ENCODE results near the gene IRGC.
A peak's percentile ranks its signal among the peaks of the same experiment; 100 is the strongest.
"Not testable (repeated sequence)": the region's sequence is repeated elsewhere in the genome, so short reads cannot be mapped to it uniquely, and the experiment has no call there.

Gene IRGC

GRCh38 chr19:43715776-43716175 lies at the start of gene IRGC:
Gene IRGC, plus strand, starts transcription at chr19:43716076. Its CDS starts 2,483 bp downstream, at chr19:43718559.
- no peak for DNase-seq (ENCODE audit: low read depth in 2 of 2)

- no peak for DNase-seq (ENCODE audit: low read depth in 2 of 2)
Observed at GRCh38 chr19:43667126-43667875, 48.6 kb upstream of the IRGC start.

- DNase-seq (ENCODE audit: low read depth in 2 of 2) = no peak
Observed at GRCh38 chr19:43667876-43668405, 47.9 kb upstream of the IRGC start.

GRCh38 chr19:43668406-43669109 lies 47.3 kb upstream of the IRGC start:
- DNase-seq (ENCODE audit: low read depth in 2 of 2) = peak; percentile 79 to 88

GRCh38 chr19:43672061-43672679 lies 43.7 kb upstream of the IRGC start:
- DNase-seq (ENCODE audit: low read depth in 2 of 2) = no peak

GRCh38 chr19:43673637-43674036 lies 42.2 kb upstream of the IRGC start:
- no peak for DNase-seq (ENCODE audit: low read depth in 2 of 2)

GRCh38 chr19:43674183-43674582 lies 41.7 kb upstream of the IRGC start:
- DNase-seq (ENCODE audit: low read depth in 2 of 2) = no peak

GRCh38 chr19:43674596-43674995 lies 41.3 kb upstream of the IRGC start:
- no peak for DNase-seq (ENCODE audit: low read depth in 2 of 2)

- no peak for DNase-seq (ENCODE audit: low read depth in 2 of 2)
Observed at GRCh38 chr19:43675269-43675879, 40.5 kb upstream of the IRGC start.

GRCh38 chr19:43675906-43676305 lies 40.0 kb upstream of the IRGC start:
- DNase-seq (ENCODE audit: low read depth in 2 of 2) = no peak

- no peak for DNase-seq (ENCODE audit: low read depth in 2 of 2)
Observed at GRCh38 chr19:43678512-43679261, 37.2 kb upstream of the IRGC start.

- no peak for DNase-seq (ENCODE audit: low read depth in 2 of 2)
Observed at GRCh38 chr19:43681821-43682220, 34.1 kb upstream of the IRGC start.

GRCh38 chr19:43682269-43682668 lies 33.6 kb upstream of the IRGC start:
- not testable (repeated sequence) for DNase-seq (ENCODE audit: low read depth in 2 of 2)

- no peak for DNase-seq (ENCODE audit: low read depth in 2 of 2)
Observed at GRCh38 chr19:43682824-43683661, 32.8 kb upstream of the IRGC start.

GRCh38 chr19:43683905-43684304 lies 32.0 kb upstream of the IRGC start:
- DNase-seq (ENCODE audit: low read depth in 2 of 2) = no peak

GRCh38 chr19:43684326-43684725 lies 31.6 kb upstream of the IRGC start:
- DNase-seq (ENCODE audit: low read depth in 2 of 2) = no peak

- no peak for DNase-seq (ENCODE audit: low read depth in 2 of 2)
Observed at GRCh38 chr19:43687660-43687997, 28.2 kb upstream of the IRGC start.

- DNase-seq (ENCODE audit: low read depth in 2 of 2) = no peak
Observed at GRCh38 chr19:43688059-43688701, 27.7 kb upstream of the IRGC start.

GRCh38 chr19:43690444-43690843 lies 25.4 kb upstream of the IRGC start:
- DNase-seq (ENCODE audit: low read depth in 2 of 2) = no peak

GRCh38 chr19:43690890-43691289 lies 25.0 kb upstream of the IRGC start:
- no peak for DNase-seq (ENCODE audit: low read depth in 2 of 2)
